Measurements from ENCODE around the gene FDXR. TPM values are rescaled to one million over a fixed set of nuclear protein-coding genes. Genes with fewer than 3 reads are reported as not detected.
A peak's percentile ranks its signal among the peaks of the same experiment; 100 is the strongest.

The FDXR gene
- total RNA-seq: 12.6 TPM
- long read RNA-seq, transcript FDXR-201 (12 exons, 1,875 nt): major isoform, 22 of 34 reads
- long read RNA-seq, partial matches to known transcripts: 4 of 34 reads
- long read RNA-seq, other reads (novel, unspliced or antisense): 8 of 34 reads

DNA sequence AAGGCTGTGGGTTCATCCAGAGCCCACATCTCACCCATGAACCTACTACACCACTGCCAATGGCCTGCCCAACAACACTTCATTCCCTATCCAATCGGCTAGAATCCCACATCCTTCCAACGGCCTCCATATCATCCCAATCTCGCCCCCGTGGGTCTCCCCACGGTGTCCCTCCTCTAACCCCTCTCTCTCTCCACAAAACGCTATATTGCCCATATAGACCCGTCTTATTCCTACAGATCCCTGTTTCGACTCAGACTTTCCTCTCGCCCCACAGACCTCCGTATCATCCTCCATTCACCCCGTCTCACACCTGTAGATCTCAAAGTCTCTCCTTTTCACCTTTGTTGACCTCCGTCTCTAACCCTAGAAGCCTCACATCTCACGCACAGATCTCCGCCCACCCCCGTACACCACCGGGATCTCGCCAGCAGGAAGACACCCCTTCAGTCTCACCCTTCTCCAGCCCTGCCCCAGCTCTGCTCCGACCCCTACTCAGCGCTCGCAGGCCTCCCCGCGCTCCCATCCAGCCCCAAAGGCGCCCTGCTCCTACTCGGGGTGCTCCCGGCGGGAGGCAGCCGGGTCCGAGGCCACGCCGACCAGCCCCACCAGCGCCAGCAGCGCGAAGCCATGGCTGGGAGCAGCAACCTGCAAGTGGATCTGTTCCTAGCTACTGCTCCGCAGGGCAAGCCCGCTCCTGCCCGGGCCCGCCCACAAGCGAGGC, at the start of gene FDXR:
Gene FDXR (minus strand): TSS at position 682 of the 724 bp plus-strand sequence. CDS start 50 bp downstream, at position 632.
- DNase-seq: no peak
- H3K27ac ChIP-seq: peak within 1 kb of the TSS; percentile 94
- no peaks in the 10 kb centered on the region for H3K27me3 ChIP-seq (ENCODE audit: low read depth)
- ATAC-seq: peak; percentile 40 to 41
- H3K4me1 ChIP-seq: peaks cover 14% of the 10 kb centered on the region
- intact Hi-C loops (cut with DNase I): no loop called here
- no peak for TF ChIP-seq CTCF (IDR thresholded peaks at IDR 0.05)
- H3K4me3 ChIP-seq: peak within 1 kb of the TSS; percentile 67
- H3K9me3 ChIP-seq: no peaks in the 10 kb centered on the region
- no peaks in the 10 kb centered on the region for H3K36me3 ChIP-seq

DNA sequence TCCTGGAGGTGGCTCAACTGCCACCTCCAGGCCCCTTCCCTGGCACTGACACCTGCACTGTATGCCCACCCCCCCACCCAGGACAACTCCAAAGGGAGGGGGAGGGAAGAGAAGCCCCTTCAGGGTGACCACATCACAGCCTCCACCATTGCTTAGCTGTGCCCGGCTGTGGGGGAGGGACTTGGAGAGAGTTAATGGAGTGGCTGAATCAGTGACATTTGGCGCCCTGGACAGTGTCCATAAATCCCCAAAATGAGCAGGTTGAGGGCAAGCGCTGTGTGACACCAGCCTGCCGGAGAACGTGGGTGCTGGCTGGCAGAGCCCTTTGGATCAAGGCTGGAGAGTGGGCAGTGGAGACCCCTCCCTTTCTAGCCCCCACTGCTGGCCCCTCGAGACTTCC, 49.4 kb upstream of the FDXR start:
- no peak for ATAC-seq
- intact Hi-C loops (cut with DNase I): no loop called here

GRCh38 chr17:74921769-74922168, 49.0 kb upstream of the FDXR start:
- no peak for DNase-seq
- ATAC-seq: no peak
- H3K27me3 ChIP-seq (ENCODE audit: low read depth): peaks cover 71% of the 10 kb centered on the region
- no peak overlapping the region for H3K27ac ChIP-seq
- H3K9me3 ChIP-seq: no peaks in the 10 kb centered on the region
- no peak for TF ChIP-seq CTCF (IDR thresholded peaks at IDR 0.05)
- H3K4me1 ChIP-seq: peaks cover 22% of the 10 kb centered on the region
- H3K36me3 ChIP-seq: no peaks in the 10 kb centered on the region
- H3K4me3 ChIP-seq: no peak overlapping the region
- intact Hi-C loops (cut with DNase I): no loop called here

More for the DNA sequence above, 49.4 kb upstream of the FDXR start:
- Histone ChIP-seq H3K4me1 (peaks cover 22% of the 10 kb centered on the region), H3K27ac (no peak overlapping the region), H3K9me3 (no peaks in the 10 kb centered on the region), H3K27me3 (ENCODE audit: low read depth) (peaks cover 75% of the 10 kb centered on the region), H3K4me3 (no peak overlapping the region), H3K36me3 (no peaks in the 10 kb centered on the region)
- DNase-seq: no peak
- no peak for TF ChIP-seq CTCF (IDR thresholded peaks at IDR 0.05)

DNA sequence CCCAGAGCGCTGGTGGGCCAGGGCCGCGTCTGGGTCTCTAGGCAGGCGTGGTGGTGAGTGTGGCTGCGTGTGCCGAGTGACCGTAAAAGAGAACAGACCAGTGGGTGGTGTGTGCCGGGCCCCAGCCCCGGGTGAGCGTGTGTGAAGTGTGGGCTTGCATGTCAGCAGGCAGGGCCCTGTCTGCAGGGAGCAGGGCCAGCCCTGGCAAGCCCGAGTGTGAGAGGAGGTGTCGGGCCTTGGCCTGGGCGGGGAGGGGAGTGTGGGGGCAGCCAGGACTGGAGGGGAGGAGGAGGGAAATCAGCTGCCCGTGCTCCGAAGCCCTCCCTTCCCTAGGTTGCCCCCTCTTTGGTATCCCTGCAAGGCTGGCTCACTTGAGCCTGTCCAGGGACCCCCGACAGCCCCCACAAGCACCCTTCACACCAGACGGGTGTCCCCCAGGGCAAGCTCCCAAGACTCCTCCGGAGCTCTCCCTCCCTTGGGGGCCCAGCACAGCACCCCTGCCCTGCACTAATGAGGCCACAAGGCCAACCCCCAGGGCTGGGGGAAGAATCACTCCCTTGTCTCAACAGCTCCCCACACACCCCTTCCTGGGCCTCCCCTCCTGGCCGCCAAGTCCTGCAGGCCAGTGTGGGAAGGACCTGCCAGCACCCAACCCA, 48.4 kb upstream of the FDXR start:
- Histone ChIP-seq H3K4me3 (no peak overlapping the region), H3K27ac (no peak overlapping the region), H3K9me3 (no peaks in the 10 kb centered on the region), H3K27me3 (ENCODE audit: low read depth) (peaks cover 72% of the 10 kb centered on the region), H3K36me3 (no peaks in the 10 kb centered on the region), H3K4me1 (peaks cover 22% of the 10 kb centered on the region)
- peak; percentile 36 for DNase-seq
- no peak for ATAC-seq
- TF ChIP-seq CTCF (IDR thresholded peaks at IDR 0.05): no peak
- intact Hi-C loops (cut with DNase I): no loop called here

GRCh38 chr17:74920642-74921025, 47.8 kb upstream of the FDXR start:
- peaks cover 70% of the 10 kb centered on the region for H3K27me3 ChIP-seq (ENCODE audit: low read depth)
- H3K9me3 ChIP-seq: no peaks in the 10 kb centered on the region
- no peak overlapping the region for H3K4me3 ChIP-seq
- TF ChIP-seq CTCF (IDR thresholded peaks at IDR 0.05): no peak
- H3K27ac ChIP-seq: no peak overlapping the region
- H3K36me3 ChIP-seq: no peaks in the 10 kb centered on the region
- intact Hi-C loops (cut with DNase I): no loop called here
- ATAC-seq (no peak), DNase-seq (no peak)
- H3K4me1 ChIP-seq: peaks cover 22% of the 10 kb centered on the region
